ENCODE data around the gene CXorf65. TPM values are rescaled to one million over a fixed set of nuclear protein-coding genes. Genes with fewer than 3 reads are reported as not detected.

CXorf65 gene
- total RNA-seq, 2 donors from 2014 or later: not detected

GRCh38 chrX:71151366-71151765 is 44.8 kb upstream of the CXorf65 start:
- H3K36me3 ChIP-seq (ENCODE audit: control insufficient read depth, insufficient read depth, low read length): no peaks in the 10 kb centered on the region
- H3K9ac ChIP-seq (ENCODE audit: extremely low read depth, low read length, poor library complexity, severe bottlenecking): no peak overlapping the region
- Mint-ChIP-seq H3K27ac (no peak overlapping the region), H3K27me3 (ENCODE audit: insufficient read depth) (peaks cover 2% of the 10 kb centered on the region), H3K4me3 (no peak overlapping the region), H3K36me3 (ENCODE audit: low read depth) (no peaks in the 10 kb centered on the region), H3K9me3 (peaks cover 70% of the 10 kb centered on the region), H3K4me1 (peaks cover 3% of the 10 kb centered on the region)
- 85 to 100% methylated on average over 1 to 7 of the region's 7 CpGs for WGBS, 2 experiments (ENCODE audit: insufficient coverage in 1 of 2, insufficient read length in 1 of 2)
- no peak for DNase-seq
- H3K27me3 ChIP-seq (ENCODE audit: control insufficient read depth, insufficient read depth, low read length, poor library complexity, severe bottlenecking): no peaks in the 10 kb centered on the region
- no peaks in the 10 kb centered on the region for H3K4me1 ChIP-seq (ENCODE audit: control insufficient read depth, insufficient read depth, low read length)
- H3K9me3 ChIP-seq (ENCODE audit: control insufficient read depth, low read length): no peaks in the 10 kb centered on the region
- TF ChIP-seq, protein P1, sequence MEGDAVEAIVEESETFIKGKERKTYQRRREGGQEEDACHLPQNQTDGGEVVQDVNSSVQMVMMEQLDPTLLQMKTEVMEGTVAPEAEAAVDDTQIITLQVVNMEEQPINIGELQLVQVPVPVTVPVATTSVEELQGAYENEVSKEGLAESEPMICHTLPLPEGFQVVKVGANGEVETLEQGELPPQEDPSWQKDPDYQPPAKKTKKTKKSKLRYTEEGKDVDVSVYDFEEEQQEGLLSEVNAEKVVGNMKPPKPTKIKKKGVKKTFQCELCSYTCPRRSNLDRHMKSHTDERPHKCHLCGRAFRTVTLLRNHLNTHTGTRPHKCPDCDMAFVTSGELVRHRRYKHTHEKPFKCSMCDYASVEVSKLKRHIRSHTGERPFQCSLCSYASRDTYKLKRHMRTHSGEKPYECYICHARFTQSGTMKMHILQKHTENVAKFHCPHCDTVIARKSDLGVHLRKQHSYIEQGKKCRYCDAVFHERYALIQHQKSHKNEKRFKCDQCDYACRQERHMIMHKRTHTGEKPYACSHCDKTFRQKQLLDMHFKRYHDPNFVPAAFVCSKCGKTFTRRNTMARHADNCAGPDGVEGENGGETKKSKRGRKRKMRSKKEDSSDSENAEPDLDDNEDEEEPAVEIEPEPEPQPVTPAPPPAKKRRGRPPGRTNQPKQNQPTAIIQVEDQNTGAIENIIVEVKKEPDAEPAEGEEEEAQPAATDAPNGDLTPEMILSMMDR (conservative IDR thresholded peaks at IDR 0.05): no peak
- no peak overlapping the region for H3K4me3 ChIP-seq (ENCODE audit: low read length)
- no peak overlapping the region for H3K27ac ChIP-seq (ENCODE audit: low read depth, low read length)

- Histone ChIP-seq H3K36me3 (ENCODE audit: control insufficient read depth, insufficient read depth, low read length) (no peaks in the 10 kb centered on the region), H3K9me3 (ENCODE audit: control insufficient read depth, low read length) (no peaks in the 10 kb centered on the region), H3K27ac (ENCODE audit: low read depth, low read length) (no peak overlapping the region), H3K9ac (ENCODE audit: extremely low read depth, low read length, poor library complexity, severe bottlenecking) (no peak overlapping the region), H3K27me3 (ENCODE audit: control insufficient read depth, insufficient read depth, low read length, poor library complexity, severe bottlenecking) (no peaks in the 10 kb centered on the region), H3K4me3 (ENCODE audit: low read length) (no peak overlapping the region), H3K4me1 (ENCODE audit: control insufficient read depth, insufficient read depth, low read length) (no peaks in the 10 kb centered on the region)
- peaks cover 63% of the 10 kb centered on the region for H3K9me3 Mint-ChIP-seq
- TF ChIP-seq, protein P1 (conservative IDR thresholded peaks at IDR 0.05): no peak
- peaks cover 8% of the 10 kb centered on the region for H3K27me3 Mint-ChIP-seq (ENCODE audit: insufficient read depth)
- H3K27ac Mint-ChIP-seq: no peak overlapping the region
- no peak for DNase-seq
- WGBS, 2 experiments (ENCODE audit: insufficient coverage in 1 of 2, insufficient read length in 1 of 2): 80% methylated on average over 4 of the region's 8 CpGs; no CpG with 5 or more reads in 1 of the 2 experiments
- H3K4me1 Mint-ChIP-seq: peaks cover 7% of the 10 kb centered on the region
- peaks cover 2% of the 10 kb centered on the region for H3K36me3 Mint-ChIP-seq (ENCODE audit: low read depth)
- no peak overlapping the region for H3K4me3 Mint-ChIP-seq
Measured at GRCh38 chrX:71148278-71148663, 41.7 kb upstream of the CXorf65 start.

DNA sequence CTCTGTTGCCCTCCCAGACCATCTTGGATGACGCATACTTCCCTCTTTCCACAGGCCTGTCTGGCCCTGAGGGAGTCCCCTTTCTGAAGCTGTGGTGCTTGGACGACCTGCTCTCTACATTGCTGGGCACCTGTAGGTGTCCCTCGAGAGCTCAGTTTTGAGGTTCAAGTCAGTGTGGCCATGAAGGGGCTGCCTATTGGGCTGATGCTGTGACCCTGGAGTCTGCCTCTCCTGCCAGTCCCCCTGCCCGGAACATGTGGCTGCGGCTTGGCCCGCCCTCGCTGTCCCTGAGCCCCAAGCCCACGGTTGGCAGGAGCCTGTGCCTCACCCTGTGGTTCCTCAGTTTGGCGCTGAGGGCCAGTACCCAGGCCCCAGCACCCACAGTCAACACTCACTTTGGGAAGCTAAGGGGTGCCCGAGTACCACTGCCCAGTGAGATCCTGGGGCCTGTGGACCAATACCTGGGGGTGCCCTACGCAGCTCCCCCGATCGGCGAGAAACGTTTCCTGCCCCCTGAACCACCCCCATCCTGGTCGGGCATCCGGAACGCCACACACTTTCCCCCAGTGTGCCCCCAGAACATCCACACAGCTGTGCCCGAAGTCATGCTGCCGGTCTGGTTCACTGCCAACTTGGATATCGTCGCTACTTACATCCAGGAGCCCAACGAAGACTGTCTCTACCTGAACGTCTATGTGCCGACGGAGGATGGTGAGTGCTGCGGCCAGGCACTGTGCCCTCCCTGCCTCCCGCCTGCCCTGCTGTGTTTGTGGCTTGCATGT is 41.1 kb upstream of the CXorf65 start:
- Mint-ChIP-seq H3K4me3 (no peak overlapping the region), H3K4me1 (peaks cover 7% of the 10 kb centered on the region), H3K27me3 (ENCODE audit: insufficient read depth) (peaks cover 8% of the 10 kb centered on the region), H3K27ac (no peak overlapping the region), H3K36me3 (ENCODE audit: low read depth) (peaks cover 5% of the 10 kb centered on the region), H3K9me3 (peaks cover 63% of the 10 kb centered on the region)
- no peaks in the 10 kb centered on the region for H3K36me3 ChIP-seq (ENCODE audit: control insufficient read depth, insufficient read depth, low read length)
- 91 to 93% methylated on average over 5 to 28 of the region's 28 CpGs for WGBS, 2 experiments (ENCODE audit: insufficient coverage in 1 of 2, insufficient read length in 1 of 2)
- TF ChIP-seq, protein P1 (conservative IDR thresholded peaks at IDR 0.05): no peak
- H3K4me3 ChIP-seq (ENCODE audit: low read length): no peak overlapping the region
- H3K9me3 ChIP-seq (ENCODE audit: control insufficient read depth, low read length): no peaks in the 10 kb centered on the region
- H3K4me1 ChIP-seq (ENCODE audit: control insufficient read depth, insufficient read depth, low read length): no peaks in the 10 kb centered on the region
- H3K27me3 ChIP-seq (ENCODE audit: control insufficient read depth, insufficient read depth, low read length, poor library complexity, severe bottlenecking): no peaks in the 10 kb centered on the region
- DNase-seq: no peak
- no peak overlapping the region for H3K27ac ChIP-seq (ENCODE audit: low read depth, low read length)
- H3K9ac ChIP-seq (ENCODE audit: extremely low read depth, low read length, poor library complexity, severe bottlenecking): no peak overlapping the region

Data from endodermal cell (in vitro differentiated cells).